K562 (cell line): ENCODE measurements around the gene MYO18B. TPM values are rescaled to one million over a fixed set of nuclear protein-coding genes. Genes with fewer than 3 reads are reported as not detected.

Experiments
- ATAC-seq: fragments of 200-7000 bp; cut with Tn5 transposase; 3 replicates; pipeline ENCODE4 v1.9.1; 2020; ENCODE audit warnings: moderate library complexity
- BruUV-seq: library from RNA; stranded (reverse); fragments of 400-500 nt; replicated peaks from 2 replicates; lab custom pipeline; 2021; lab: Mats Ljungman, UMichigan
- CTCF ChIA-PET: fragments of 300-600 bp; formaldehyde crosslinking; extraction: SDS; loops from one replicate; lab custom pipeline; 2021; ENCODE audit warnings: low intra/inter-chr PET ratio; lab: Yijun Ruan, JAX
- POLR2A ChIA-PET: fragments of 300-600, 350-650 bp; sonication (Branson Sonifier 250); formaldehyde crosslinking; extraction: SDS; loops from one replicate; lab custom pipeline; 2021; ENCODE audit warnings: antibody characterized with exemption, inconsistent platforms; lab: Yijun Ruan, JAX
- DNase-seq, 4 experiments: peaks; one replicate each; pipeline versions ENCODE4 v3.0.0 to v3.0.0-alpha.2; 2011 to 2018; ENCODE audit warnings: low spot score in 3 of 4, mixed read lengths in 3 of 4; ENCODE audit errors: extremely low read depth in 1 of 4
- FAIRE-seq: peaks from 2 replicates; lab custom pipeline; 2011; peaks lifted over from hg19 to GRCh38; lab: Jason Lieb, UNC
- H2AFZ ChIP-seq: 2 replicates; pipeline ENCODE4 v1.6.0; 2011; ENCODE audit warnings: low read depth, low read length, control low read depth, inconsistent platforms
- H3K27ac ChIP-seq: fragments of 200-600 bp; 3 replicates; pipeline ENCODE4 v1.8.0; 2011; ENCODE audit warnings: low read depth, mild to moderate bottlenecking, control low read depth, inconsistent platforms, low read length, moderate library complexity, mixed read lengths; ENCODE audit errors: extremely low read depth
- H3K27me3 ChIP-seq, 2 experiments: fragments of 300-600 bp in 1 of 2; 2 replicates in 1 of 2; 3 replicates in 1 of 2; pipeline versions ENCODE4 v1.6.0 to v1.8.0; 2011; ENCODE audit warnings: inconsistent platforms in 2 of 2, low read length in 2 of 2, mild to moderate bottlenecking in 1 of 2, mixed read lengths in 1 of 2, moderate library complexity in 1 of 2; ENCODE audit not compliant: control insufficient read depth in 2 of 2, insufficient read depth in 2 of 2
- H3K36me3 ChIP-seq: fragments of 300-600 bp; 3 replicates; pipeline ENCODE4 v1.8.0; 2011; ENCODE audit warnings: mild to moderate bottlenecking, low read length, inconsistent platforms; ENCODE audit not compliant: control insufficient read depth, insufficient read depth
- H3K4me1 ChIP-seq, 2 experiments: fragments of 200-600 bp in 1 of 2; replicated peaks in 1 of 2; 2 replicates in 1 of 2; 3 replicates in 1 of 2; pipeline versions ENCODE4 v1.5.1 to v1.8.0; 2011; ENCODE audit warnings: inconsistent platforms in 2 of 2, low read length in 2 of 2, mild to moderate bottlenecking in 1 of 2, mixed read lengths in 1 of 2, moderate library complexity in 1 of 2; ENCODE audit not compliant: control insufficient read depth in 2 of 2, insufficient read depth in 2 of 2
- H3K4me2 ChIP-seq: 2 replicates; pipeline ENCODE4 v1.6.1; 2011; ENCODE audit warnings: low read length, control low read depth, inconsistent platforms, mixed read lengths; ENCODE audit not compliant: insufficient read depth
- H3K4me3 ChIP-seq: fragments of 200-600 bp; sonication (generic), shearing (Covaris generic); 2 replicates; pipeline ENCODE4 v1.5.1; 2016; ENCODE audit warnings: control low read depth, inconsistent platforms
- H3K79me2 ChIP-seq: fragments of 200-600 bp; 3 replicates; pipeline ENCODE4 v1.8.0; 2011; ENCODE audit warnings: low read length, inconsistent platforms; ENCODE audit not compliant: control insufficient read depth, insufficient read depth
- H3K9ac ChIP-seq, 2 experiments: 2 replicates each; pipeline versions ENCODE4 v1.6.0 to v1.6.1; 2011; ENCODE audit warnings: low read depth in 2 of 2, low read length in 2 of 2, control low read depth in 1 of 2, inconsistent platforms in 1 of 2, mild to moderate bottlenecking in 1 of 2, mixed read lengths in 1 of 2; ENCODE audit not compliant: insufficient read depth in 1 of 2
- H3K9me1 ChIP-seq: one replicate; pipeline ENCODE4 v1.6.0; 2011; ENCODE audit warnings: inconsistent platforms, mild to moderate bottlenecking, low read length, moderate library complexity; ENCODE audit not compliant: control insufficient read depth, insufficient read depth
- H3K9me3 ChIP-seq: replicated peaks from 2 replicates; pipeline ENCODE4 v1.5.1; 2011; ENCODE audit warnings: low read depth, low read length, inconsistent platforms; ENCODE audit not compliant: control insufficient read depth, insufficient read depth
- H4K20me1 ChIP-seq: replicated peaks from 2 replicates; pipeline ENCODE4 v1.6.1; 2011; ENCODE audit warnings: low read length, inconsistent platforms, mixed read lengths; ENCODE audit not compliant: control insufficient read depth, insufficient read depth
- ARID1B ChIP-seq: fragments of 450-650 bp; IDR thresholded peaks from 2 replicates; pipeline ENCODE4 v1.6.1; 2016; ENCODE audit warnings: antibody characterized with exemption, mild to moderate bottlenecking, inconsistent platforms
- EZH2 ChIP-seq: IDR thresholded peaks from 2 replicates; pipeline ENCODE4 v1.6.1; 2012; ENCODE audit warnings: low read depth, mild to moderate bottlenecking, inconsistent platforms, low read length, borderline replicate concordance
- STAG1 ChIP-seq: sonication (generic); formaldehyde crosslinking; IDR thresholded peaks from 2 replicates; pipeline ENCODE4 v1.5.0; 2020; ENCODE audit warnings: missing genetic modification reagents, borderline replicate concordance
- TRIM28 ChIP-seq: fragments of 450-650 bp; IDR thresholded peaks from 2 replicates; pipeline ENCODE4 v1.6.1; 2017
- ZNF512 ChIP-seq: IDR thresholded peaks from 2 replicates; pipeline ENCODE4 v1.6.1; 2016; ENCODE audit warnings: missing genetic modification characterization, missing compliant biosample characterization
- WGBS: fragments of 100-300 bp; shearing (Covaris generic); methylation state at CpG from one replicate; pipeline ENCODE4 v1.1.6; 2016; ENCODE audit warnings: low coverage, mixed read lengths; ENCODE audit not compliant: insufficient coverage; ENCODE audit errors: missing lambda C conversion rate; 5-methylcytosine and 5-hydroxymethylcytosine counted together
- in situ Hi-C: fragments of 300-500 bp; cut with MboI; formaldehyde crosslinking; loops from 4 replicates; pipeline ENCODE4 v1.15.0; 2018; ENCODE audit warnings: inconsistent platforms, mixed read lengths
- intact Hi-C: fragments of 100-400 bp; cut with micrococcal nuclease; formaldehyde crosslinking; loops from 2 replicates; pipeline ENCODE4 v1.14.2; 2022
- polyA plus RNA-seq, 8 experiments: library from polyadenylated mRNA; depleted of rRNA in 4 of 8; stranded (reverse) in 5 of 8; unstranded in 3 of 8; fragments of >200 nt; fragmentation: Nextera tagmentation in 2 of 8; fragmentation: Illumina TruSeq in 1 of 8; extraction: Ambion mirVana in 2 of 8; extraction: Trizol in 1 of 8; gene quantifications; 2 replicates each; pipeline versions ENCODE4 v1.2.1 to v1.2.3, GENCODE V29; 2011 to 2014; ENCODE audit warnings: inconsistent platforms in 1 of 8, missing spikeins in 1 of 8
- total RNA-seq, 7 experiments: library from RNA; depleted of rRNA in 6 of 7; stranded (reverse); fragments of >200 nt in 6 of 7; fragmentation: Illumina TruSeq in 2 of 7; extraction: Trizol in 2 of 7; gene quantifications; 2 replicates each; pipeline versions ENCODE4 v1.2.1 to v1.2.3, GENCODE V29; 2011 to 2021; ENCODE audit warnings: low replicate concordance in 1 of 7
- TF ChIP-seq, protein P1 (sequence below): fragments of 250-450 bp; sonication (Bioruptor Pico); IDR thresholded peaks from 2 replicates; pipeline ENCODE4 v1.5.0; 2022; ENCODE audit warnings: mild to moderate bottlenecking

MYO18B gene
- total and polyA plus RNA-seq, 9 of the 15 experiments (the other 6 are each of a cell fraction or from before 2014, with no cell fraction given), result 0.06 to 7.0 (median 4.3) TPM

GRCh38 chr22:26033071-26033470 lies 291.1 kb downstream of the MYO18B start:
- ATAC-seq (no peak), DNase-seq (no peak), FAIRE-seq (no peak)
- H3K36me3 ChIP-seq, result no peaks in the 10 kb centered on the region
- CTCF ChIA-PET, result no interaction called here
- H3K27ac ChIP-seq, result no peak overlapping the region
- no peak overlapping the region for H2AFZ ChIP-seq
- H3K9ac ChIP-seq, result no peak overlapping the region
- no peak overlapping the region for H3K4me2 ChIP-seq
- H3K4me3 ChIP-seq, result no peak overlapping the region
- 23% methylated on average over 7 of the region's 7 CpGs for WGBS
- H3K27me3 ChIP-seq, result no peaks in the 10 kb centered on the region
- H3K9me1 ChIP-seq, result no peaks in the 10 kb centered on the region
- TF ChIP-seq, protein P1, sequence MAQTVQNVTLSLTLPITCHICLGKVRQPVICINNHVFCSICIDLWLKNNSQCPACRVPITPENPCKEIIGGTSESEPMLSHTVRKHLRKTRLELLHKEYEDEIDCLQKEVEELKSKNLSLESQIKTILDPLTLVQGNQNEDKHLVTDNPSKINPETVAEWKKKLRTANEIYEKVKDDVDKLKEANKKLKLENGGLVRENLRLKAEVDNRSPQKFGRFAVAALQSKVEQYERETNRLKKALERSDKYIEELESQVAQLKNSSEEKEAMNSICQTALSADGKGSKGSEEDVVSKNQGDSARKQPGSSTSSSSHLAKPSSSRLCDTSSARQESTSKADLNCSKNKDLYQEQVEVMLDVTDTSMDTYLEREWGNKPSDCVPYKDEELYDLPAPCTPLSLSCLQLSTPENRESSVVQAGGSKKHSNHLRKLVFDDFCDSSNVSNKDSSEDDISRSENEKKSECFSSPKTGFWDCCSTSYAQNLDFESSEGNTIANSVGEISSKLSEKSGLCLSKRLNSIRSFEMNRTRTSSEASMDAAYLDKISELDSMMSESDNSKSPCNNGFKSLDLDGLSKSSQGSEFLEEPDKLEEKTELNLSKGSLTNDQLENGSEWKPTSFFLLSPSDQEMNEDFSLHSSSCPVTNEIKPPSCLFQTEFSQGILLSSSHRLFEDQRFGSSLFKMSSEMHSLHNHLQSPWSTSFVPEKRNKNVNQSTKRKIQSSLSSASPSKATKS (CRISPR knock-in tag), result no peak
- TF ChIP-seq TRIM28 (no peak), ARID1B (no peak)
- no peaks in the 10 kb centered on the region for H4K20me1 ChIP-seq
- POLR2A ChIA-PET, result no interaction called here
- no TSS peak for BruUV-seq
- in situ Hi-C loops, result no loop called here
- intact Hi-C loops, result no loop called here
- no peaks in the 10 kb centered on the region for H3K79me2 ChIP-seq
- no peaks in the 10 kb centered on the region for H3K9me3 ChIP-seq
- no peaks in the 10 kb centered on the region for H3K4me1 ChIP-seq

GRCh38 chr22:26033586-26033985 lies 291.6 kb downstream of the MYO18B start:
- Histone ChIP-seq H3K27me3 (no peaks in the 10 kb centered on the region), H3K4me1 (no peaks in the 10 kb centered on the region), H3K9me3 (no peaks in the 10 kb centered on the region), H3K27ac (no peak overlapping the region), H3K4me3 (no peak overlapping the region), H3K4me2 (no peak overlapping the region), H3K36me3 (no peaks in the 10 kb centered on the region), H4K20me1 (no peaks in the 10 kb centered on the region), H3K9ac (no peak overlapping the region), H2AFZ (no peak overlapping the region), H3K79me2 (no peaks in the 10 kb centered on the region), H3K9me1 (no peaks in the 10 kb centered on the region)
- no peak for FAIRE-seq
- no peak for ATAC-seq
- no TSS peak for BruUV-seq
- intact Hi-C loops, result no loop called here
- no peak for DNase-seq
- POLR2A ChIA-PET, result no interaction called here
- TF ChIP-seq EZH2 (no peak), STAG1 (CRISPR knock-in tag) (no peak), ZNF512 (tag) (peak; percentile 57; the same call in 1 of the 2 replicates)
- CTCF ChIA-PET, result no interaction called here
- in situ Hi-C loops, result no loop called here
